GM19397 (cell line): Measurements from ENCODE around the gene C1orf232.

Source experiments
- ATAC-seq: cut with Tn5 transposase; IDR thresholded peaks from one replicate; pipeline ENCODE4 v1.9.1; 2021; ENCODE audit warnings: mild to moderate bottlenecking, moderate library complexity; ENCODE audit not compliant: unreplicated experiment

Gene C1orf232

GRCh38 chr1:26125382-26125781 lies 43.4 kb downstream of the C1orf232 start:
- ATAC-seq, result no peak

DNA sequence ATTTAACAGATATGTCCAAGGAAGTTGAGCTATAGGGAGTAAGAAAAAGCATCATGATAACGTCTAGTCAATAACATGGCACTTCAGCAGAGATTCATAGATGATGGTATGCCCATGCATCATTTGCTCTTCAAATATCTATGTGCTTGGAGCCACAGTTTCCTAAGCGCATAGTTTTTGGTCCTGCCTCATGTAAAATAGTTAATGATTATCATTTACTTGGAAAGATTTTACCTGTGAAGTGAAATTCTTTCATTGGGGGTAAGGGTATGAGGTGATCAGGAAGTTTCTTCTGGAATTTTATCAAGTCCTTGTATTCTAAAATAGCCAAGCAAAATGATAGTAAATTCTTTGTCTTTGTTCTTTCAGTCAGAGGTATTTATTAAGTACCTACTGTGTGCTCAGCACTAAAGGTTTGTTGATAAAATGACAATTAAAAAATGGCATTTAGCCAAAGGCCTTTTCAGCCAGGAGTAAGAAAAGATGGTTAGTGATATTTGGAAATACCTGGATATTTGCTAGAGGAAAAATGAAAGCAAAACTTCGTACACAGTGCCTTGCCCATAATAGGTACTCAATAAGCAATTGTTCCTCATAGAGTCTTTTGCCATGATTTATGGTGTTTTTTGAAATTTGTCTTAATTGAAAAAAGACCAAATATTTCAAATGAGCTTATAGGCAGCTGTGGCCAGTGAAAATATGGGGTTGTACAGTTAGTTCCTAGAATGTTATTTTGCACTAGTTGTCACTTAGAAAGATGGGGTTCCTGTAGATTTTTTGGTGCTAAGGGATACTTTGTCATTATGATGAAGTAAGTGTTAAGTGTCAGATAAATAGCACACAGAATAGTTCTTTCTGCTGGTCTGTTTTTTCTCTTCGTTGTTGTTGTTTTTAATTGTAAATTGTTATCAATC lies 44.1 kb downstream of the C1orf232 start:
- no peak for ATAC-seq

DNA sequence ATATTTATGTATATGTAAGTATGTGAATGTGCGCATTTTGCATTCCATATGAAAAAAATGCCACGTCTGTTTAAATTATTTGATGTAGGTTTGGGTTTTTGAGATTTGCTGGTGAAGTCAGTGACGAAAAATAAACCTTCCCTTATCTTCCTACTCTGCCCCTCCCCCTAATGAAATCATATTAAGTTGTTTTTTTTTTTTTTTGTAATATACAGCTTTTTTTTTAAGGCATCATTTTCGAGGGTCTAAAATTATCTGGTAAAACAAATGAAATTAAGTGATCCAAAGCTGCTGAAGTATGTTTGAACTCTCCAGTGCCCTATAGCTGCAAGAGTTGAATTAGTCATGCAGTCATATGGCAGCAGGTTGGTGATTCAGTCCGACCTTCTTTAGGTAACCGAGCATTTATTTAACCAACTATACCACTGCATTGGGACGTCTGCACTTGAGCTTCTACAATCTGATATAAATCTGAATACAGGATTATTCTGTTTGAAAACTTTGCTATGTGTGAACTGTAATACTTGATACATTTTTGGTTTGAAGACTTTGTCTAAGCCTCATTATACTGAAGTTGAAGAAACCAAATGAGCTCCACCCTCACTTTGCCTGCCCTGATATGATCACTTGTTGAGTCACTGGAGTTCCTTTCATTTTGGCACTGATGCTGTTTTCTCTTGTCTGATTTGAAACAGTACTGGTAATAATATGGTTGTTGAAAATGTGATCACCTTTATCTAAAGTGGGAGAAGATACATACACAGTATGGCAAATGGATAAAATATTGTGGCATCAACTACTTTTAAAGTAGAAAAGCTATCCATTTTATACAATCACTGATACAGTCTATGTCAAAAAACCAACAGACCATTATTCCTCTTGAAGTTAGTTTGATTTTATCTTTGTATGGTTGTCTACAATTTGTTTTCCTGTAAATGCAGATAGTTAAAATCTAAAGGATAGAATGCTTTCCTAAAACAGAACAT lies 45.5 kb downstream of the C1orf232 start:
- no peak for ATAC-seq

- ATAC-seq, result no peak
Observed at GRCh38 chr1:26121854-26122773, 46.6 kb downstream of the C1orf232 start.

GRCh38 chr1:26119892-26120608 lies 48.7 kb downstream of the C1orf232 start:
- no peak for ATAC-seq

DNA sequence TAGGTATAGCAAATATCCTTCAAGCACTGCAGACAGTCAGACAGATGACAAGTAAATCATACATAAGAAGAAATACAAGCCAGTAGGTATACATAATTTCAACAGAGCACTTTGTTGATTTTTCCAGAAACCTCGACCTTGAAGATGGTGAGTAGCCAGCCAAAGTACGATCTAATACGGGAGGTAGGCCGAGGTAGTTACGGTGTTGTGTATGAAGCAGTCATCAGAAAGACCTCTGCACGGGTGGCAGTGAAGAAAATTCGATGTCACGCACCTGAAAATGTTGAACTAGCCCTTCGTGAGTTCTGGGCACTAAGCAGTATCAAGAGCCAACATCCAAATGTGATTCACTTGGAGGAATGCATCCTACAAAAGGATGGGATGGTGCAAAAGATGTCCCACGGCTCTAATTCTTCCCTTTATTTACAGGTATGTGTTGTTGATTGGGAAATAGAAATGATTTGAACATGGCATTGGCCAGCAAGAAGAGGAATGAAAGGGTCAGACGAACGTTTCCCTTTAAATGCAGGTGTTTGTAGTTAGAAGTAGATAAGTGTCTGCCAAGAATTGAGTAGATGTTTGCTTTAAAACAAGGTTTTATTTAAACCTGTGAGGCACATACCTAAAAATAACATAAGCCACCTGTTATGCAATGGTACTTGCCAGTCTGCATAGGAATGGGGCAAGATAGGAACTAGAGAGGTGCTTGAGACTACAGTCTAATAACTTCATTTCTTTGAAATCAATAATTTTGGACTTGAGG lies 54.4 kb downstream of the C1orf232 start:
- no peak for ATAC-seq
